CD4-positive, alpha-beta T cell treated with Interleukin-6 at 100 ng/mL for 8 hours (primary cell): ENCODE data around the gene MIF4GD.

Experiments used
- DNase-seq: peaks from one replicate; pipeline ENCODE4 v3.0.0-alpha.2; 2020; ENCODE audit warnings: mixed read lengths, low spot score

MIF4GD gene

DNA sequence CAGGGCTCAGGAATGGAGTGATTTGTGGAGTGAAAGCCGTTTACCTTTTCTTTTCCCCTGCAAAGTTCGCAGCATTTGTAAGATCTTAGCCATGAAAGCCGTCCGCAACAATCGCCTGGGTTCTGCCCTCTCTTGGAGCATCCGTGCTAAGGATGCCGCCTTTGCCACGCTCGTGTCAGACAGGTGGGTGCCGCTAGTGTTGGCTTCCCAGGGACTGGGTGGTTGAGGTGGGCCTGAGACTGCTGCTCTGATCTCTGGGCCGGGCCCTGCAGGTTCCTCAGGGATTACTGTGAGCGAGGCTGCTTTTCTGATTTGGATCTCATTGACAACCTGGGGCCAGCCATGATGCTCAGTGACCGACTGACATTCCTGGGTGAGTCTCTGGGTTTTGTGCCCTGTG lies 38.2 kb downstream of the MIF4GD start:
- no peak for DNase-seq

GRCh38 chr17:75231741-75232464 lies 39.1 kb downstream of the MIF4GD start:
- DNase-seq: no peak

- no peak for DNase-seq
Observed at GRCh38 chr17:75231071-75231470, 40.0 kb downstream of the MIF4GD start.

- no peak for DNase-seq
Observed at GRCh38 chr17:75228847-75229246, 42.2 kb downstream of the MIF4GD start.

- no peak for DNase-seq
Observed at GRCh38 chr17:75228305-75228704, 42.7 kb downstream of the MIF4GD start.

GRCh38 chr17:75227729-75228128 lies 43.3 kb downstream of the MIF4GD start:
- DNase-seq: no peak

DNA sequence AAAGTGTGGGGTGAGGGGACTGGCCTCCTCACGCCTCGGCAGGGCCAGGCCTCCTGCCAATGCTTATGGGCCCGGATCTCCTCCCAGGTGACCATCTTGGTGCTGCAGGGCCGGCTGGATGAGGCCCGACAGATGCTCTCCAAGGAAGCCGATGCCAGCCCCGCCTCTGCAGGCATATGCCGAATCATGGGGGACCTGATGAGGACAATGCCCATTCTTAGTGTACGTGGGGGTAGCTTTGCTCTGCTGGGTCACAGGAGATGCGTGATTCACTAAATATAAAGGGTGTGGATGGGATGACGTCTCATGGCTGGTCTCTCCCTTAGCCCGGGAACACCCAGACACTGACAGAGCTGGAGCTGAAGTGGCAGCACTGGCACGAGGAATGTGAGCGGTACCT lies 46.0 kb downstream of the MIF4GD start:
- no peak for DNase-seq

DNA sequence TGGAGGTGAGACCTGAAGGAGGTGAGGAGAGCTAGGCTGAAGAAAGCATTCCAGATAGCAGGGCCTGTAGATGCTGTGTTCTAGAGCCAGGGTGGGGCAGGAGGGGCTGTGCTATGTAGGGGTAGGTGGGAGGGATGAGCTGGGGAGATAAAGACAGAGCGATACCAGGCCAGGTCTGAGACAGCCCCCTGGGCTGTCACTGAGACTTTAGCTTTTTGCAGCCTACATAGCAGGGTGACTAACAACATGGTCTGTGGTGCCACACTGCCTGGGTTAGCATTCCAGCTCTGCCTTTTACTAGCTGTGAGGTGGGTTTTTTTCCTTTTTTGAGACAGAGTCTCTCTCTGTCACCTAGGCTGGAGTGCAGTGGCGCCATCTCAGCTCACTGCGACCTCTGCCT lies 51.2 kb downstream of the MIF4GD start:
- DNase-seq: no peak

- no peak for DNase-seq
Observed at GRCh38 chr17:75218131-75218530, 52.9 kb downstream of the MIF4GD start.
